Muscle of leg (tissue), 11 donors: ENCODE data around the gene ZNF362. TPM values are rescaled to one million over a fixed set of nuclear protein-coding genes. Genes with fewer than 3 reads are reported as not detected.
A peak's percentile ranks its signal among the peaks of the same experiment; 100 is the strongest.

Experiments used
- DNase-seq: peaks from one replicate; pipeline ENCODE4 v3.0.0; 2013
- H3K27ac ChIP-seq: one replicate; pipeline ENCODE4 v1.5.1; 2013; ENCODE audit warnings: mild to moderate bottlenecking, low read length, control low read depth
- H3K27me3 ChIP-seq: one replicate; pipeline ENCODE4 v1.6.1; 2013; ENCODE audit warnings: low read length; ENCODE audit not compliant: control insufficient read depth, insufficient read depth
- H3K36me3 ChIP-seq: one replicate; pipeline ENCODE4 v1.6.1; 2013; ENCODE audit warnings: low read length; ENCODE audit not compliant: control insufficient read depth, insufficient read depth
- H3K4me1 ChIP-seq: one replicate; pipeline ENCODE4 v1.6.1; 2013; ENCODE audit warnings: low read length; ENCODE audit not compliant: control insufficient read depth, insufficient read depth
- H3K4me3 ChIP-seq: one replicate; pipeline ENCODE4 v1.5.1; 2013; ENCODE audit warnings: low read length, control low read depth
- H3K9me3 ChIP-seq: replicated peaks from 2 replicates; pipeline ENCODE4 v1.6.1; 2013; ENCODE audit warnings: low read depth, low read length; ENCODE audit not compliant: control insufficient read depth
- WGBS: methylation state at CpG from one replicate; pipeline ENCODE4 v1.1.5; 2013; ENCODE audit warnings: missing lambda C conversion rate; ENCODE audit not compliant: insufficient coverage; 5-methylcytosine and 5-hydroxymethylcytosine counted together
- polyA plus RNA-seq, 8 donors: library from polyadenylated mRNA; unstranded; fragments of 120-200 nt; gene quantifications; one replicate each; pipeline versions ENCODE4 v1.2.1 to v1.2.3, GENCODE V29; 2013; ENCODE audit warnings: inconsistent platforms in 1 of 8, low replicate concordance in 1 of 8; ENCODE audit not compliant: insufficient read length in 8 of 8, insufficient read depth in 1 of 8
- total RNA-seq: library from RNA; stranded (reverse); fragments of 120-200 nt; gene quantifications from one replicate; pipeline ENCODE4 v1.2.4, GENCODE V29; 2013

The ZNF362 gene
- total and polyA plus RNA-seq, 9 donors: 16.1 to 44.1 (median 36.0) TPM

- peaks cover 33% of the 10 kb centered on the region for H3K4me1 ChIP-seq
- H3K27ac ChIP-seq: no peak overlapping the region
- no peaks in the 10 kb centered on the region for H3K27me3 ChIP-seq
- WGBS: 76% methylated on average over 10 of the region's 10 CpGs
- DNase-seq: no peak
- H3K36me3 ChIP-seq: peaks cover 26% of the 10 kb centered on the region
- no peak overlapping the region for H3K4me3 ChIP-seq
- no peaks in the 10 kb centered on the region for H3K9me3 ChIP-seq
These were observed 9.7 kb downstream of the ZNF362 start for GRCh38 chr1:33265780-33266605.

GRCh38 chr1:33266766-33267165 lies 10.5 kb downstream of the ZNF362 start:
- peaks cover 29% of the 10 kb centered on the region for H3K4me1 ChIP-seq
- 75% methylated on average over 2 of the region's 6 CpGs for WGBS
- no peak overlapping the region for H3K27ac ChIP-seq
- DNase-seq: no peak
- H3K27me3 ChIP-seq: no peaks in the 10 kb centered on the region
- no peaks in the 10 kb centered on the region for H3K9me3 ChIP-seq
- peaks cover 32% of the 10 kb centered on the region for H3K36me3 ChIP-seq
- no peak overlapping the region for H3K4me3 ChIP-seq

GRCh38 chr1:33267468-33268205 lies 11.3 kb downstream of the ZNF362 start:
- Histone ChIP-seq H3K27ac (no peak overlapping the region), H3K4me1 (peaks cover 32% of the 10 kb centered on the region)
- 41% methylated on average over 2 of the region's 5 CpGs for WGBS

GRCh38 chr1:33268457-33268856 lies 12.2 kb downstream of the ZNF362 start:
- no peaks in the 10 kb centered on the region for H3K9me3 ChIP-seq
- H3K27ac ChIP-seq: no peak overlapping the region
- peaks cover 27% of the 10 kb centered on the region for H3K36me3 ChIP-seq
- H3K4me1 ChIP-seq: peaks cover 32% of the 10 kb centered on the region
- WGBS: 69% methylated on average over 2 of the region's 2 CpGs
- no peak for DNase-seq
- H3K27me3 ChIP-seq: no peaks in the 10 kb centered on the region
- no peak overlapping the region for H3K4me3 ChIP-seq

More at GRCh38 chr1:33267468-33268205, 11.3 kb downstream of the ZNF362 start:
- H3K27me3 ChIP-seq: no peaks in the 10 kb centered on the region
- H3K36me3 ChIP-seq: peaks cover 31% of the 10 kb centered on the region
- no peak overlapping the region for H3K4me3 ChIP-seq
- DNase-seq: no peak
- H3K9me3 ChIP-seq: no peaks in the 10 kb centered on the region

GRCh38 chr1:33268927-33269610 lies 12.8 kb downstream of the ZNF362 start:
- peak; percentile 45 for DNase-seq
- H3K4me3 ChIP-seq: no peak overlapping the region
- no peaks in the 10 kb centered on the region for H3K9me3 ChIP-seq
- peaks cover 26% of the 10 kb centered on the region for H3K4me1 ChIP-seq
- H3K36me3 ChIP-seq: peaks cover 31% of the 10 kb centered on the region
- no peaks in the 10 kb centered on the region for H3K27me3 ChIP-seq
- H3K27ac ChIP-seq: peak overlapping the region; percentile 26
- WGBS: 53% methylated on average over 4 of the region's 5 CpGs

- Histone ChIP-seq H3K27me3 (no peaks in the 10 kb centered on the region), H3K27ac (no peak overlapping the region), H3K9me3 (no peaks in the 10 kb centered on the region), H3K4me3 (no peak overlapping the region), H3K36me3 (peaks cover 35% of the 10 kb centered on the region), H3K4me1 (peaks cover 21% of the 10 kb centered on the region)
- WGBS: 100% methylated on average over 1 of the region's 5 CpGs
- DNase-seq: no peak
These were observed 13.3 kb downstream of the ZNF362 start for GRCh38 chr1:33269621-33270020.

- H3K9me3 ChIP-seq: no peaks in the 10 kb centered on the region
- WGBS: 88% methylated on average over 3 of the region's 5 CpGs
- peaks cover 16% of the 10 kb centered on the region for H3K4me1 ChIP-seq
- no peak overlapping the region for H3K4me3 ChIP-seq
- peaks cover 40% of the 10 kb centered on the region for H3K36me3 ChIP-seq
- no peaks in the 10 kb centered on the region for H3K27me3 ChIP-seq
- H3K27ac ChIP-seq: no peak overlapping the region
- no peak for DNase-seq
These were observed 14.1 kb downstream of the ZNF362 start for GRCh38 chr1:33270379-33270778.

GRCh38 chr1:33270808-33271465 lies 14.6 kb downstream of the ZNF362 start:
- Histone ChIP-seq H3K4me1 (peaks cover 16% of the 10 kb centered on the region), H3K9me3 (no peaks in the 10 kb centered on the region), H3K36me3 (peaks cover 43% of the 10 kb centered on the region), H3K27ac (no peak overlapping the region), H3K4me3 (no peak overlapping the region), H3K27me3 (no peaks in the 10 kb centered on the region)
- 59% methylated on average over 6 of the region's 7 CpGs for WGBS
- DNase-seq: no peak

GRCh38 chr1:33271666-33272505 lies 15.6 kb downstream of the ZNF362 start:
- DNase-seq: no peak
- H3K27ac ChIP-seq: no peak overlapping the region
- 75% methylated on average over 9 of the region's 13 CpGs for WGBS
- H3K36me3 ChIP-seq: peaks cover 48% of the 10 kb centered on the region
- H3K4me1 ChIP-seq: peaks cover 16% of the 10 kb centered on the region
- H3K4me3 ChIP-seq: no peak overlapping the region
- H3K9me3 ChIP-seq: no peaks in the 10 kb centered on the region
- H3K27me3 ChIP-seq: no peaks in the 10 kb centered on the region
